Esophagus mucosa (tissue), 1 donor: Measurements from ENCODE around the gene PLA2G2F. TPM values are rescaled to one million over a fixed set of nuclear protein-coding genes. Genes with fewer than 3 reads are reported as not detected.
A peak's percentile ranks its signal among the peaks of the same experiment; 100 is the strongest.
"Not testable (repeated sequence)": the region's sequence is repeated elsewhere in the genome, so short reads cannot be mapped to it uniquely, and the experiment has no call there.

Source experiments
- ATAC-seq: fragments of 200-7000 bp; cut with Tn5 transposase; one replicate; pipeline ENCODE4 v1.9.1; 2020
- total RNA-seq: library from RNA; stranded (reverse); gene quantifications from one replicate; pipeline ENCODE4 v1.2.4, GENCODE V29; 2023
- donor health status: DM: yes; HTN: yes; CAD: no.

Gene PLA2G2F
- total RNA-seq, 1 donor from 2014 or later = 0.04 TPM

GRCh38 chr1:20114021-20114648, 25.0 kb upstream of the PLA2G2F start:
- no peak for ATAC-seq

DNA sequence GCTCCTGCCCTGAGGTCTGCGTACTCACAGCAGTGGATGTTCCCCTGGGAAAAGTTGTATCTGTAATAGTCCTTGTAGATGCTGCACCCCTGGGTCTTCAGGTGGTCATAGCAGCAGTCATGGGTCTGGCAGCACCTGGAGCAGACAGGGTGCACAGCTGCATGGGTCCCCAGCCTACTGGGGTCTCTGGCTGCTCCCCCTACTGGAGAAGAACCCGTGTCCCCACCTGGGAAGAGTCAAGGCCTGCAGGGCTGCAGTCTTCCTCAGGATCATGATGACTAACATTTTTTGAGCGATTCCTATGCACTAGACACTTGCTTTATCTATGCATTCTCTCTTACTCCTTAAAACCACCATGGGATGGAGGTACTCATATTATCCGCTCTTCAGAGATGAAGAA, 23.6 kb upstream of the PLA2G2F start:
- no peak for ATAC-seq

DNA sequence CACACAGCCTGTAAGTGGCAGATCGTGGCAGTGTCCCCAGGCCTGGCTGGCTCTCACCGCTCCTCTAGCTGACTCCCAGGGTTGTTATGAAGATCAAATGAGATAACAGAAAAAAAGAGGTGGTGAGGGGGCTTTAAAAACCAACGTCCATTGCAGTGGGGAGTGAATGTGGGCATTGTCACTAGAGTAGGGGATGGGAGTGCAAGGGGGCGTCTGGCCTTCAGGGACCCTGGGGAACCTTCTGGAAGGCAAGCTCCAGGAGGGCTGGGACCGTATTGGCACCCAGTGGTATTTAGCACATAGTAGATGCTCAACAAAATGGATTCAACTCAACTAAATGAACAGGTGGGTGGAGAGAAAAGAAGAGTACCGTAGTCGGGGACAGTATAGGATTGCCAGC, 23.2 kb upstream of the PLA2G2F start:
- ATAC-seq = no peak

DNA sequence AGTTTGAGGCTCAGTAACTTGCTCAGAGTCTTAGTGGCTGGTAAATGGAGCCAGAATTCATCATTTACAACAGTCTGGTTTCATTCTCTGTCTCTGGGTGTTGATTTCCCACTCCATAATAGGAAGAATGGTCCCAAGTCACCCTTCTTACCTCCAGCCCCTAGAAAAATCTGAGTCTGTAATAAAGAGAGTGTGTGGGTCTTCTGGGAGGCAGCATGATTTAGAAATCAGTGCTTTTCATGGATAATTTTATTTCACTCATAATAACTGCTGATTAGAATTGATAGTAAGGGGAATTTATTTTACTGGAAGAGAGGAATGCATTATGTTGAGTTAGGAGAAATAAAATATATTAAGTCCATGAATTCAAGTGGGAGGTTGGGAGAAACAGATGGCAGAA, 21.9 kb upstream of the PLA2G2F start:
- no peak for ATAC-seq

GRCh38 chr1:20119347-20119746, 19.8 kb upstream of the PLA2G2F start, which contains the start of gene PLA2G2D:
Gene PLA2G2D (minus strand): TSS chr1:20119536. CDS start chr1:20119498, 38 bp downstream.
- ATAC-seq = peak; percentile 25

GRCh38 chr1:20120796-20121195, 18.3 kb upstream of the PLA2G2F start:
- no peak for ATAC-seq

- ATAC-seq = no peak
These were observed 15.2 kb upstream of the PLA2G2F start for GRCh38 chr1:20123722-20124455.

GRCh38 chr1:20124456-20125057, 14.6 kb upstream of the PLA2G2F start:
- ATAC-seq = peak; percentile 90

GRCh38 chr1:20125100-20125499, 14.0 kb upstream of the PLA2G2F start:
- ATAC-seq = peak; percentile 67

- ATAC-seq = no peak
These were observed 12.9 kb upstream of the PLA2G2F start for GRCh38 chr1:20126041-20126805.

GRCh38 chr1:20126806-20127440, 12.2 kb upstream of the PLA2G2F start:
- ATAC-seq = no peak

DNA sequence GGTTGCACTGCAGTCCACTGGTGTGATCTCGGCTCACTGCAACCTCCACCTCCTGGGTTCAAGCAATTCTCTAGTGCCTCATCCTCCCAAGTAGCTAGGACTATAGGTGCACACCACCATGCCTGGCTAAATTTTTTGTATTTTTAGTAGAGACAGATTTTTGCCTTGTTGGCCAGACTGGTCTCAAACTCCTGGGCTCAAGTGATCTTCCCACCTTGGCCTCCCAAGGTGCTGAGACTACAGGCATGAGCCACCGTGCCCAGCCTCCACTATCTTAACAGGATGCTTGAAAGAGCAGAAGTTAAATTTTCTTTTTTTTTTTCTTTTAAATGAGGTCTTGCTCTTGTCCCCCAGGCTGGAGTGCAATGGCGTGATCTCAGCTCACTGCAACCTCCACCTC, 8.6 kb upstream of the PLA2G2F start:
- ATAC-seq = not testable (repeated sequence)

DNA sequence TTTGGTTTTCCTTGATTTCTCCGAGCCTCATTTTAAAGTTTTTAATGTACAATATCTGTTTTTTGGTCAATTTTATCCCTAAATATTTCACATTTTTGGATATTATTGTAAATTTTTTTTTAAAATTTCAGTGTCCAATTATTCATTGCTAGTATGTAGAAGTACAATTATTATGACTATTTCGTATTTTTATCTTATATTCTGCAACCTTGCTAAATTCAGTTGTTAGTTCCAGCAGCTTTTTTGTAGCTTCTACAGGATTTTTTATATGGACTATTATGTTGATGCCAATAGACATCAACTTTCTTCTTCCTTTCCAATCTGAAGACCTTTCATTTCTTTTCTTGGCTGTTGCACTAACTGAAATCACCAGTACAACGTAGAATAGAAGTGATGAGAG, 4.1 kb upstream of the PLA2G2F start:
- no peak for ATAC-seq

DNA sequence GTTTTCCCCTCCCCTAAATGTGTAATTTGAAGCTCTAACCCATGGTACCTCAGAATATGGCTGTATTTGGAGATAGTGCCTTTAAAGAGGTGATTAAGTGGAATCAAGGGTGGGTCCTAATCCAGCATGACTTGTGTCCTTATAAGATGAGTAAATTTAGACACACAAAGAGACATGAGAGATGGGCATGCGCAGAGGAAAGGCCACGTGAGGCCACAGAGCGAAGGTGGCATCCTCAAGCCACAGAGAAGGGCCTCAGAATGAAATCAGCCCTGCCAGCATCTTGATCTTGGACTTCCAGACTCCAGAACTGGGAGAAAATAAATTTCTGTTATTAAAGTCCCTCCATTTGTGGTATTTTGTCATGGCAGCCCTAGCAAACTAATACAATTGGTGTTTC, 2.9 kb upstream of the PLA2G2F start:
- no peak for ATAC-seq

DNA sequence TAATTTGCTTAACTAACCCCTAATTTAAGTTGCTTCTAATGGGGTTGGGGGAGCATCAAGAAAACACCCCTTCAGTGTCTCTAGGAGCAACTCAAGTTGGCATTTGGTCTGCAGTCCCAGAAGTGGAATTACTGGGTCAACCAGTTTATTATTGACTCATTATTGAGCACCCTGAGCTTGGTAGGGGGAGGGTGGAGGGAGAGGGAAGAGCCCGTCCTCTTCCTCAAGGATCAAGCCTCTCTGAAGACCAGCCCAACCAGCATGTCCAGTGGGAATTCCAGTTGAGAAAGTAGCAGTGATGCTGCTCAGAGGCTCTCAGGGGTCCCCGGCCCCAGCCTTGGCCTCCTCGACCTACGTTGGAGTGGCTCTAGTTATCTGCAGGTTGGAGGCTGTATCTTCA, 2.1 kb upstream of the PLA2G2F start:
- ATAC-seq = peak; percentile 76

DNA sequence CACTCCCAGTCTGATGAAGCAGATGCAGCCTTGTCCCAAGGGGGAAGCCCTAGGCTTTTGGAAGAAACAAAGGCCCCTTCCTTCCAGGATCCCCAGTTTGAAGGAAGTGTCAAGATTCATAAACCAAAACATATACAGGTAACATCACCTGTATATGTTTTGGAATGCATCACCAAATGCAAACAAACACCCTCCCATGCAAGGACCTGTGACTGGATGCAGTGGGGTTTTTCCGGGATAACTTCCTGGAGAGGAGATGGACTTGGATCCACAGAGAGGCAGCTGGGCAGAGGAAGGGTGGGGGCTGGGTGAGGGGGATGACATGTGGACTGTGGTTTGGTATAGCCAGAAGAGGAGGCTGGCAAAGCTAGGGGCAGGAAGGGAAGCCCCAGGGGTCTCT, 1.5 kb upstream of the PLA2G2F start:
- ATAC-seq = no peak

DNA sequence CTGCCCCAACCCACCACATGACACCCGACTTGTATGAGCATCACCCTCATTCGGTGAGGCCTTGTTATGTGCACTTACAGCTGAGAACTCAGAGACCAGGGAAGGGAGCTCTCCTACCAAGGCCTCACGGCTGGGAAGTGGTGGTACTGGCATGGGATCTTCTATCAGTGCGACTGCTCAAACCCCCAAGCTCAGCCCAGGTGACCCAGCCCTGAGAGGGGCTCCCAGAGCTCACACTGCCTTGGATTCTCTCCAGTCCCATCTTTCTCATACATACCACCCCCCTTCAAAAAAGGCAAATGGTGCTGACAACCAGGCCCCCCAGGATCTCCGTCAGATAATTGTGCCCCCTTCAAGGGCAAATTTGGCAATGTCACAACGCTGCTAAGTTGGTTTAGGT, 777 bp upstream of the PLA2G2F start:
- ATAC-seq = no peak

DNA sequence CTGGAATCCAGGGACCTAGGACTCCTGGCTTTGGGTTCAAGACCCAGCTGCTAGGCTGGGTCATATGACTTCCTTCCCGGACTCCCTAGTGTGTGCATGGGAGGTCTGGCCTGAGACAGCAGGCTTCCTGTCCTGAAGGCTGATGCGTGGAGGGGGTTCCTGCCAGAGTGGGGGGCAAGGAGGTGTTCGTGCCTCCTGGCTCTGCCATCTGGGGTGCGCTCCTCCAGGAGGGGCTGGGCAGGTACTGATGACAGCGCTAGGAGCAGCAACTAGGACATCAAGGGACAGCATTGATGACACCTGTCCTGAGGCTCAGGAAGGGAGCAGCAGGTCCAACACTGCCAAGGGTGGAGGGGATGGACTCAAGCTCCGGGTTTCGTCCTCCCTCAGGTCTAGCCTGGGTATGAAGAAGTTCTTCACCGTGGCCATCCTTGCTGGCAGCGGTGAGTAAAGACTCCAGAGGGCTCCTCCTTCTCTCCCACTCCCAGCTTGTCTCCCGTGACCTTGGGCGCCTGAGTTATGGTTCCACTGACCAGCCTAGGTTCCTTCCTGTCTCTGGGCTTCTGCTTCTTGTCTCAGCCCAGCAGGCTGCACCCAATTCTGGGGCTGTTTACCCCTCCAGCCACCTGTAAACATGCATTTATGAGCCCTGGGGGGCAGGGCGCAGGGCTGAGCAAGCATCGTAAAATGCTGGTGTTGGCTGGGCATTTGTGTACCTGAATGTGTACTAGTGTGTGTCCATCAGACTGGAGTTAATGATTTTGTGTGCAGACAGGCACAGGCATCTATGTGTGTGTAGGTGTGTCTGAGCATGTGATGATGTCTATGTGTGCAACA, 871 bp downstream of the PLA2G2F start:
- ATAC-seq = no peak

DNA sequence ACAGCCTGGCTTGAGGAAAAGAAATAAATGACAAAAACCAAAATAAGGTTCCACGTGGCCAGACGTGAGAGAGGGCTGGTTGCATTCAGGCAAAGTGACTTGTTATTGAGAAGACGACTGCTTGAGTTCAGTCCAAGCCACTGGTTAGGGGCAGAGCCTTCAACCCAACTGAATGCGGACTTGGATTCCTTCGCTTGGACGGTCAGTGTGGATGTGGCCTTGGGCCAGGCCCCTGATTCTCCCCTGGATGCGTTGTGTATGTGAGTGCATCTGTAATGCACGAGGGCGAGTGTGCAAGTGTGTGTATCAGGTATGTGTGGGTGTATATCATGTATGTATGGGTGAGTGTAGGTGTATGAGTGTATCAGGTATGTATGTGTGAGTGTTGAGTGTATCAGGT, 1.9 kb downstream of the PLA2G2F start:
- ATAC-seq = no peak

GRCh38 chr1:20141466-20141865, 2.3 kb downstream of the PLA2G2F start:
- no peak for ATAC-seq

GRCh38 chr1:20142001-20142710, 3.0 kb downstream of the PLA2G2F start:
- ATAC-seq = no peak
